ENCODE measurements around the gene PSTPIP2. TPM values are rescaled to one million over a fixed set of nuclear protein-coding genes. Genes with fewer than 3 reads are reported as not detected.

The PSTPIP2 gene
- total and polyA plus RNA-seq, 9 of the 15 experiments (the other 6 are each of a cell fraction or from before 2014, with no cell fraction given) = 14.0 to 45.7 (median 27.1) TPM

DNA sequence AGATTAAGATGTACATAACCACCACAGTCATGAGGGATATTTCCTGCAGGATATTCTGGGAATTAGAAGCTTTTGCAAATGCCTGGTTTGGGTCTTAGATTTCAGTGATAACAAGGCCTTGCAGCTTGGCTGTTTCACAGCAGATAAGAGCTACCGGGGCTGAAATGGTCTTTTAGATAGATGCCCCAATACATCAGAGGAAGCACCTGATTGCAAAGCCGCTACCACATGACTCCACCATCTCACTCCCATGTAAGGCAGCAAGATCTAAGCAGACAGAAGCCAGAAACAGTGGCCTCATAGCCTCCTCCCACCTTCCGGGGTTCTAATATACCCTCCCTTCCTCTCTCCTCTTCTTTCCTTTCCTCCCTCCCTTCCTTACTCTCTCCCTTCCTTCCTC is 73.8 kb downstream of the PSTPIP2 start (continued):
- no peak for TF ChIP-seq ZNF280A (IDR thresholded peaks at IDR 0.05; ENCODE audit: low read depth, partially characterized antibody)
- TF ChIP-seq WHSC1 (IDR thresholded peaks at IDR 0.05; ENCODE audit: low read length) = no peak
- no peak for TF ChIP-seq KDM2B (CRISPR knock-in tag; IDR thresholded peaks at IDR 0.05)
- TF ChIP-seq ZNF583 (CRISPR knock-in tag; IDR thresholded peaks at IDR 0.05) = no peak
- TF ChIP-seq CCNT2 (IDR thresholded peaks at IDR 0.05; ENCODE audit: borderline replicate concordance, extremely low read depth, insufficient read length, low read depth, low read length) = peak; percentile 29
- TF ChIP-seq SAP30 (IDR thresholded peaks at IDR 0.05; ENCODE audit: borderline replicate concordance, insufficient read depth, low read depth, low read length, poor library complexity, severe bottlenecking) = no peak
- no peak for TF ChIP-seq RNF219 (CRISPR knock-in tag; IDR thresholded peaks at IDR 0.05)
- no peak for TF ChIP-seq ZNF124 (CRISPR knock-in tag; IDR thresholded peaks at IDR 0.05)
- TF ChIP-seq RBM17 (IDR thresholded peaks at IDR 0.05; ENCODE audit: borderline replicate concordance, low read depth, low read length) = no peak
- TF ChIP-seq, protein P1, sequence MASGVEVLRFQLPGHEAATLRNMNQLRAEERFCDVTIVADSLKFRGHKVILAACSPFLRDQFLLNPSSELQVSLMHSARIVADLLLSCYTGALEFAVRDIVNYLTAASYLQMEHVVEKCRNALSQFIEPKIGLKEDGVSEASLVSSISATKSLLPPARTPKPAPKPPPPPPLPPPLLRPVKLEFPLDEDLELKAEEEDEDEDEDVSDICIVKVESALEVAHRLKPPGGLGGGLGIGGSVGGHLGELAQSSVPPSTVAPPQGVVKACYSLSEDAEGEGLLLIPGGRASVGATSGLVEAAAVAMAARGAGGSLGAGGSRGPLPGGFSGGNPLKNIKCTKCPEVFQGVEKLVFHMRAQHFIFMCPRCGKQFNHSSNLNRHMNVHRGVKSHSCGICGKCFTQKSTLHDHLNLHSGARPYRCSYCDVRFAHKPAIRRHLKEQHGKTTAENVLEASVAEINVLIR (CRISPR knock-in tag; IDR thresholded peaks at IDR 0.05) = no peak
- TF ChIP-seq THRAP3 (IDR thresholded peaks at IDR 0.05; ENCODE audit: borderline replicate concordance) = no peak
- TF ChIP-seq CREBBP (IDR thresholded peaks at IDR 0.05; ENCODE audit: low read depth, low read length) = no peak
- no peak for TF ChIP-seq NCOA1 (IDR thresholded peaks at IDR 0.05; ENCODE audit: low read depth)
- no peak for TF ChIP-seq RBM25 (IDR thresholded peaks at IDR 0.05; ENCODE audit: low read depth, low read length, severe bottlenecking)
- TF ChIP-seq ZNF23 (CRISPR knock-in tag; IDR thresholded peaks at IDR 0.05) = no peak
- TF ChIP-seq NCOA2 (IDR thresholded peaks at IDR 0.05; ENCODE audit: partially characterized antibody in 2 of 2) = no peak
- TF ChIP-seq, protein P2, sequence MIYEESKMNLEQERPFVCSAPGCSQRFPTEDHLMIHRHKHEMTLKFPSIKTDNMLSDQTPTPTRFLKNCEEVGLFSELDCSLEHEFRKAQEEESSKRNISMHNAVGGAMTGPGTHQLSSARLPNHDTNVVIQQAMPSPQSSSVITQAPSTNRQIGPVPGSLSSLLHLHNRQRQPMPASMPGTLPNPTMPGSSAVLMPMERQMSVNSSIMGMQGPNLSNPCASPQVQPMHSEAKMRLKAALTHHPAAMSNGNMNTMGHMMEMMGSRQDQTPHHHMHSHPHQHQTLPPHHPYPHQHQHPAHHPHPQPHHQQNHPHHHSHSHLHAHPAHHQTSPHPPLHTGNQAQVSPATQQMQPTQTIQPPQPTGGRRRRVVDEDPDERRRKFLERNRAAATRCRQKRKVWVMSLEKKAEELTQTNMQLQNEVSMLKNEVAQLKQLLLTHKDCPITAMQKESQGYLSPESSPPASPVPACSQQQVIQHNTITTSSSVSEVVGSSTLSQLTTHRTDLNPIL (CRISPR knock-in tag; IDR thresholded peaks at IDR 0.05) = no peak
- no peak for TF ChIP-seq CBX8 (IDR thresholded peaks at IDR 0.05; ENCODE audit: borderline replicate concordance, extremely low read depth, low read depth, low read length, poor library complexity, severe bottlenecking)
- no peak for TF ChIP-seq ZEB2 (IDR thresholded peaks at IDR 0.05)
- TF ChIP-seq, protein P3, sequence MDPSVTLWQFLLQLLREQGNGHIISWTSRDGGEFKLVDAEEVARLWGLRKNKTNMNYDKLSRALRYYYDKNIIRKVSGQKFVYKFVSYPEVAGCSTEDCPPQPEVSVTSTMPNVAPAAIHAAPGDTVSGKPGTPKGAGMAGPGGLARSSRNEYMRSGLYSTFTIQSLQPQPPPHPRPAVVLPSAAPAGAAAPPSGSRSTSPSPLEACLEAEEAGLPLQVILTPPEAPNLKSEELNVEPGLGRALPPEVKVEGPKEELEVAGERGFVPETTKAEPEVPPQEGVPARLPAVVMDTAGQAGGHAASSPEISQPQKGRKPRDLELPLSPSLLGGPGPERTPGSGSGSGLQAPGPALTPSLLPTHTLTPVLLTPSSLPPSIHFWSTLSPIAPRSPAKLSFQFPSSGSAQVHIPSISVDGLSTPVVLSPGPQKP (CRISPR knock-in tag; IDR thresholded peaks at IDR 0.05) = no peak
